Measurements from ENCODE around the gene ELMOD3. TPM values are rescaled to one million over a fixed set of nuclear protein-coding genes. Genes with fewer than 3 reads are reported as not detected.

ELMOD3 gene
- total RNA-seq, 2 donors from 2014 or later: 12.4 to 18.9 TPM

- Mint-ChIP-seq H3K4me1 (no peaks in the 10 kb centered on the region), H3K9me3 (peaks cover 8% of the 10 kb centered on the region), H3K36me3 (ENCODE audit: low read depth) (peaks cover 15% of the 10 kb centered on the region), H3K4me3 (no peak overlapping the region), H3K27me3 (ENCODE audit: insufficient read depth) (no peaks in the 10 kb centered on the region), H3K27ac (no peak overlapping the region)
- no peak for TF ChIP-seq CTCF (conservative IDR thresholded peaks at IDR 0.05)
- Histone ChIP-seq H3K36me3 (ENCODE audit: control insufficient read depth, insufficient read depth, low read length) (no peaks in the 10 kb centered on the region), H3K27ac (ENCODE audit: low read depth, low read length) (no peak overlapping the region), H3K4me3 (ENCODE audit: low read length) (no peak overlapping the region), H3K27me3 (ENCODE audit: control insufficient read depth, insufficient read depth, low read length, poor library complexity, severe bottlenecking) (no peaks in the 10 kb centered on the region), H3K4me1 (ENCODE audit: control insufficient read depth, insufficient read depth, low read length) (no peaks in the 10 kb centered on the region), H3K9me3 (ENCODE audit: control insufficient read depth, low read length) (peaks cover 4% of the 10 kb centered on the region), H3K9ac (ENCODE audit: extremely low read depth, low read length, poor library complexity, severe bottlenecking) (no peak overlapping the region)
- whole genome bisulfite sequencing, 2 experiments (ENCODE audit: insufficient coverage in 1 of 2, insufficient read length in 1 of 2): 89 to 97% methylated on average over 5 of the region's 5 CpGs
- DNase-seq: no peak
These were observed 14.9 kb downstream of the ELMOD3 start for GRCh38 chr2:85369500-85369899.

- no peaks in the 10 kb centered on the region for H3K4me1 ChIP-seq (ENCODE audit: control insufficient read depth, insufficient read depth, low read length)
- H3K36me3 Mint-ChIP-seq (ENCODE audit: low read depth): peaks cover 20% of the 10 kb centered on the region
- no peak for TF ChIP-seq CTCF (conservative IDR thresholded peaks at IDR 0.05)
- H3K9me3 ChIP-seq (ENCODE audit: control insufficient read depth, low read length): peaks cover 4% of the 10 kb centered on the region
- no peak overlapping the region for H3K27ac Mint-ChIP-seq
- H3K27ac ChIP-seq (ENCODE audit: low read depth, low read length): no peak overlapping the region
- H3K27me3 Mint-ChIP-seq (ENCODE audit: insufficient read depth): no peaks in the 10 kb centered on the region
- DNase-seq: no peak
- no peaks in the 10 kb centered on the region for H3K4me1 Mint-ChIP-seq
- WGBS, 2 experiments (ENCODE audit: insufficient coverage in 1 of 2, insufficient read length in 1 of 2): 94 to 99% methylated on average over 11 of the region's 11 CpGs
- no peak overlapping the region for H3K9ac ChIP-seq (ENCODE audit: extremely low read depth, low read length, poor library complexity, severe bottlenecking)
- peaks cover 8% of the 10 kb centered on the region for H3K9me3 Mint-ChIP-seq
- no peak overlapping the region for H3K4me3 ChIP-seq (ENCODE audit: low read length)
- H3K36me3 ChIP-seq (ENCODE audit: control insufficient read depth, insufficient read depth, low read length): no peaks in the 10 kb centered on the region
- no peaks in the 10 kb centered on the region for H3K27me3 ChIP-seq (ENCODE audit: control insufficient read depth, insufficient read depth, low read length, poor library complexity, severe bottlenecking)
- H3K4me3 Mint-ChIP-seq: no peak overlapping the region
These were observed 16.5 kb downstream of the ELMOD3 start for GRCh38 chr2:85371045-85371444.

DNA sequence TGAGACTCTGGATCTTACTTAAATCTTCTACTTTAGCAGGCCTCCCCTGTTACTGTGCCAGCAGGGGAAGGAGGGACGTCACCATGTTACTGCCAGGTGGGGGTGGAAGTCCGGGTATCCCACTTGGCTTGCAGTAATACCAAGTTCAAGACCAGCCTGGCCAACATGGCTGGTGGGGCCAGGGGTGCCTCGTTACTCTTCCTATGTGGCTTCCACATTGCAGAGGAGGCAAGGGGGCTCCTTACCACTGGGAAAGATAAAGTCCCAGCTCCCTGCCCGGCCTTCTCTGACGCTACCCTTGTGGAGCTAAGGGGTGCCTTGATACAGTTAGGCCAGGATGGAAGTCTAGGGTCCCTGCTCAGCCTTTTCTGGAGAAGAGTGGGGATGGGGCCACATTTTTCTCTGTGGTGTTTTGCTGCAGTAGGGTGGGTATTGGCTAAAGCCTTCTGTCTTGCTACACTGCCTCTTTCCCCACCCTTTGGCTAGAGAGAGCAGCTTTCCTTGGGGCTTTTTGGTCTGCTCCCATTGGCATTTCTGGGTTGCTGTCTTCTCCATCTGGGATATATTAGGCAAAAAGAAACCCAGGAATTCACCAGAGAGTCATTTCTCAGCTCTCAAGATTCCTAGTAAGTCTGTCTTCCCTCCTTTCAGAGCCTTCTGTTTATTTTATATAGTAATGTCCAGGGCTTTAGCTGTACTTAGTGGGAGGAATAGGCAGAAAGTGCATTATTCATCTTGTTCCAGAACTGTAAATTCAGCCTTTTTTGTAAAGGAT is 21.9 kb downstream of the ELMOD3 start:
- WGBS, 2 experiments (ENCODE audit: insufficient coverage in 1 of 2, insufficient read length in 1 of 2): 92% methylated on average over 5 of the region's 5 CpGs
- no peaks in the 10 kb centered on the region for H3K27me3 Mint-ChIP-seq (ENCODE audit: insufficient read depth)
- Histone ChIP-seq H3K9ac (ENCODE audit: extremely low read depth, low read length, poor library complexity, severe bottlenecking) (no peak overlapping the region), H3K36me3 (ENCODE audit: control insufficient read depth, insufficient read depth, low read length) (peaks cover 18% of the 10 kb centered on the region), H3K4me3 (ENCODE audit: low read length) (no peak overlapping the region), H3K9me3 (ENCODE audit: control insufficient read depth, low read length) (peaks cover 32% of the 10 kb centered on the region), H3K27me3 (ENCODE audit: control insufficient read depth, insufficient read depth, low read length, poor library complexity, severe bottlenecking) (no peaks in the 10 kb centered on the region), H3K27ac (ENCODE audit: low read depth, low read length) (no peak overlapping the region), H3K4me1 (ENCODE audit: control insufficient read depth, insufficient read depth, low read length) (no peaks in the 10 kb centered on the region)
- H3K27ac Mint-ChIP-seq: no peak overlapping the region
- DNase-seq: no peak
- TF ChIP-seq CTCF (conservative IDR thresholded peaks at IDR 0.05): no peak
- H3K4me3 Mint-ChIP-seq: no peak overlapping the region
- H3K4me1 Mint-ChIP-seq: peaks cover 12% of the 10 kb centered on the region
- peaks cover 37% of the 10 kb centered on the region for H3K36me3 Mint-ChIP-seq (ENCODE audit: low read depth)
- peaks cover 35% of the 10 kb centered on the region for H3K9me3 Mint-ChIP-seq

Measured in endodermal cell (in vitro differentiated cells).